Left lung (tissue), 14 donors: ENCODE measurements around the gene AATF. TPM values are rescaled to one million over a fixed set of nuclear protein-coding genes. Genes with fewer than 3 reads are reported as not detected.
A peak's percentile ranks its signal among the peaks of the same experiment; 100 is the strongest.

Experiments used
- ATAC-seq: fragments of 200-7000 bp; cut with Tn5 transposase; one replicate; pipeline ENCODE4 v1.9.1; 2020; ENCODE audit warnings: moderate library complexity
- DNase-seq, 4 donors: peaks; one replicate each; pipeline ENCODE4 v3.0.0-alpha.2; 2013 to 2020
- H3K27ac ChIP-seq, 2 donors: fragments of 200-600 bp; sonication (generic) in 1 of 2; one replicate each; pipeline versions ENCODE4 v1.5.0 to v1.8.0; 2020 to 2021
- H3K27me3 ChIP-seq, 2 donors: fragments of 200-600 bp; sonication (generic) in 1 of 2; one replicate each; pipeline versions ENCODE4 v1.5.0 to v1.8.0; 2020 to 2021
- H3K36me3 ChIP-seq, 2 donors: fragments of 200-600 bp; sonication (generic) in 1 of 2; one replicate each; pipeline versions ENCODE4 v1.5.0 to v1.8.0; 2020 to 2021
- H3K4me1 ChIP-seq, 2 donors: fragments of 200-600 bp; one replicate each; pipeline ENCODE4 v1.8.0; 2021
- H3K4me3 ChIP-seq, 2 donors: fragments of 200-600 bp; sonication (generic) in 1 of 2; one replicate each; pipeline versions ENCODE4 v1.5.0 to v1.8.0; 2020 to 2021; ENCODE audit warnings: mild to moderate bottlenecking in 1 of 2
- H3K9me3 ChIP-seq, 2 donors: fragments of 200-600 bp; sonication (generic) in 1 of 2; one replicate each; pipeline versions ENCODE4 v1.5.0 to v1.8.0; 2020 to 2021
- intact Hi-C, 2 donors: fragments of 100-400 bp; cut with DNase I; formaldehyde crosslinking; loops; one replicate each; pipeline versions ENCODE4 v1.11.2 to v1.14.2; 2022
- long read RNA-seq, 12 donors: library from polyadenylated mRNA in 2 of 12; unstranded in 2 of 12; transcript quantifications; one replicate each; pipeline ENCODE4 v2.0.0 and lab custom pipeline, GENCODE V29; 2019 to 2026
- polyA plus RNA-seq, 6 donors: library from polyadenylated mRNA; unstranded; fragments of 120-200 nt; gene quantifications; one replicate each; pipeline ENCODE4 v1.2.1, GENCODE V29; 2013; ENCODE audit not compliant: insufficient read length in 6 of 6
- total RNA-seq, 2 donors: library from RNA; stranded (reverse); fragmentation: NEBNext Ultra II Directional; extraction: Animal tissue kit (Norgen Biotek cat#: 25700); gene quantifications; one replicate each; pipeline ENCODE4 v1.2.1, GENCODE V29; 2021
- TF ChIP-seq, protein P1 (sequence below), 2 donors: fragments of 200-600 bp; sonication (generic) in 1 of 2; IDR thresholded peaks; one replicate each; pipeline versions ENCODE4 v1.5.0 to v1.8.0; 2021; ENCODE audit warnings: antibody characterized with exemption in 2 of 2
- donor health status: DM: no; HTN: yes; CAD: no.
- donor health status: DM: no; HTN: no; CAD: no.

AATF gene
- total RNA-seq: 10 to 100 TPM; 31.6 to 41.3 TPM
- polyA plus RNA-seq: 10 to 100 TPM; 33.2 to 42.4 (median 37.8) TPM
- long read RNA-seq, donor 1, transcript AATF-208 (12 exons, 2,141 nt): major isoform, 6 of 10 reads
- long read RNA-seq, donor 1, partial matches to known transcripts: 0 of 10 reads
- long read RNA-seq, donor 1, other reads (novel, unspliced or antisense): 0 of 10 reads
- long read RNA-seq, donor 2, transcript AATF-208 (12 exons, 2,141 nt): major isoform, 8 of 10 reads
- long read RNA-seq, donor 2, partial matches to known transcripts: 0 of 10 reads
- long read RNA-seq, donor 2, other reads (novel, unspliced or antisense): 0 of 10 reads
- long read RNA-seq, donor 3, transcript AATF-208 (12 exons, 2,141 nt): major isoform, 5 of 7 reads
- long read RNA-seq, donor 3, partial matches to known transcripts: 0 of 7 reads
- long read RNA-seq, donor 3, other reads (novel, unspliced or antisense): 0 of 7 reads
- long read RNA-seq, donor 4, transcript AATF-208 (12 exons, 2,141 nt): major isoform, 15 of 23 reads
- long read RNA-seq, donor 4, partial matches to known transcripts: 5 of 23 reads
- long read RNA-seq, donor 4, other reads (novel, unspliced or antisense): 3 of 23 reads
- long read RNA-seq, donor 5, partial matches to known transcripts: 5 of 11 reads
- long read RNA-seq, donor 5, other reads (novel, unspliced or antisense): 0 of 11 reads
- long read RNA-seq, donor 6, transcript AATF-208 (12 exons, 2,141 nt): major isoform, 5 of 8 reads
- long read RNA-seq, donor 6, partial matches to known transcripts: 0 of 8 reads
- long read RNA-seq, donor 6, other reads (novel, unspliced or antisense): 0 of 8 reads
- long read RNA-seq, donor 7, transcript AATF-208 (12 exons, 2,141 nt): major isoform, 5 of 6 reads
- long read RNA-seq, donor 7, partial matches to known transcripts: 0 of 6 reads
- long read RNA-seq, donor 7, other reads (novel, unspliced or antisense): 0 of 6 reads
- long read RNA-seq, donor 8, transcript AATF-208 (12 exons, 2,141 nt): major isoform, 10 of 10 reads
- long read RNA-seq, donor 8, partial matches to known transcripts: 0 of 10 reads
- long read RNA-seq, donor 8, other reads (novel, unspliced or antisense): 0 of 10 reads
- long read RNA-seq, donor 9: 0 reads
- long read RNA-seq, donor 10, transcript AATF-208 (12 exons, 2,141 nt): major isoform, 6 of 9 reads
- long read RNA-seq, donor 10, partial matches to known transcripts: 1 of 9 reads
- long read RNA-seq, donor 10, other reads (novel, unspliced or antisense): 2 of 9 reads
- long read RNA-seq, donor 11: 0 reads
- long read RNA-seq, donor 12, transcript AATF-208 (12 exons, 2,141 nt): major isoform, 7 of 8 reads
- long read RNA-seq, donor 12, partial matches to known transcripts: 0 of 8 reads
- long read RNA-seq, donor 12, other reads (novel, unspliced or antisense): 0 of 8 reads

DNA sequence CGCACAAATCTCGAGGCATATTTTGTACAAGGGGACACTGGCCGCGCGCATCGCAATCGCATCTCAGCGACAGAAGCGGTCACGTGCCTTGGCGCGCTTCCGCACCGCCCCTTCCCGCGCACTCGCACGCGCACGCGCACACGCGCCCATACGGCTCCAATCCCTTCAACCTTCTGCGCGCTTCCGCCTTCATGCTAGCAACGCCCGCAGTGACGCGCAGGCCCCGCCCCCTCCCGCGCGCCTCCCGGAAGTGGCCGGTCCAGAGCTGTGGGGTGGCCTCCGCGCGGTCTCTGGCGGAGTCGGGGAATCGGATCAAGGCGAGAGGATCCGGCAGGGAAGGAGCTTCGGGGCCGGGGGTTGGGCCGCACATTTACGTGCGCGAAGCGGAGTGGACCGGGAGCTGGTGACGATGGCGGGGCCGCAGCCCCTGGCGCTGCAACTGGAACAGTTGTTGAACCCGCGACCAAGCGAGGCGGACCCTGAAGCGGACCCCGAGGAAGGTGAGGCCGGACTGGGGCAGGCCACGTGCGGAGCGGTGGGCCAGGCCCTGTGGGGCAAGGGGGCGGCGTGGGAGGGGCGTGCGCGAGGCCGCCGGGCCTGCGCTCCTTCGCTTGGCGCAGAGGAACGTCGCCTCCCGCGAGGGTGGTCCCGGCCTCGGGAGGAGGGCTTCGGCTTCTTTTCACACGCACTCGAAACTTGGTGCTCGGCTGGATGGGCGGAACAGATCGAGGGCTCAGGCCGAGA lies at the start of gene AATF:
Gene AATF, plus strand, starts transcription at position 238 of the 744 bp plus-strand sequence. Its CDS starts 172 bp downstream, at position 410.
- Histone ChIP-seq H3K4me1 (peaks cover 8 to 30% of the 10 kb centered on the region in 2 donors), H3K36me3 (peaks cover 0 to 34% of the 10 kb centered on the region in 2 donors), H3K9me3 (no peaks in the 10 kb centered on the region), H3K27me3 (peaks cover 40 to 41% of the 10 kb centered on the region in 2 donors), H3K4me3 (peak within 1 kb of the TSS; percentile 67 to 84), H3K27ac (peak within 1 kb of the TSS; percentile 82)
- TF ChIP-seq, protein P1, sequence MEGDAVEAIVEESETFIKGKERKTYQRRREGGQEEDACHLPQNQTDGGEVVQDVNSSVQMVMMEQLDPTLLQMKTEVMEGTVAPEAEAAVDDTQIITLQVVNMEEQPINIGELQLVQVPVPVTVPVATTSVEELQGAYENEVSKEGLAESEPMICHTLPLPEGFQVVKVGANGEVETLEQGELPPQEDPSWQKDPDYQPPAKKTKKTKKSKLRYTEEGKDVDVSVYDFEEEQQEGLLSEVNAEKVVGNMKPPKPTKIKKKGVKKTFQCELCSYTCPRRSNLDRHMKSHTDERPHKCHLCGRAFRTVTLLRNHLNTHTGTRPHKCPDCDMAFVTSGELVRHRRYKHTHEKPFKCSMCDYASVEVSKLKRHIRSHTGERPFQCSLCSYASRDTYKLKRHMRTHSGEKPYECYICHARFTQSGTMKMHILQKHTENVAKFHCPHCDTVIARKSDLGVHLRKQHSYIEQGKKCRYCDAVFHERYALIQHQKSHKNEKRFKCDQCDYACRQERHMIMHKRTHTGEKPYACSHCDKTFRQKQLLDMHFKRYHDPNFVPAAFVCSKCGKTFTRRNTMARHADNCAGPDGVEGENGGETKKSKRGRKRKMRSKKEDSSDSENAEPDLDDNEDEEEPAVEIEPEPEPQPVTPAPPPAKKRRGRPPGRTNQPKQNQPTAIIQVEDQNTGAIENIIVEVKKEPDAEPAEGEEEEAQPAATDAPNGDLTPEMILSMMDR (IDR thresholded peaks at IDR 0.05): no peak
- peak; percentile 100 for ATAC-seq
- intact Hi-C loops: no loop called here
- DNase-seq: peak; percentile 96 to 99 (median 98)

- no peaks in the 10 kb centered on the region for H3K36me3 ChIP-seq
- no peak for DNase-seq
- intact Hi-C loops: no loop called here
- no peak overlapping the region for H3K27ac ChIP-seq
- no peak for ATAC-seq
- H3K4me1 ChIP-seq: no peaks in the 10 kb centered on the region
- no peak overlapping the region for H3K4me3 ChIP-seq
- no peaks in the 10 kb centered on the region for H3K9me3 ChIP-seq
- peaks cover 0 to 43% of the 10 kb centered on the region in 2 donors for H3K27me3 ChIP-seq
- TF ChIP-seq, protein P1 (IDR thresholded peaks at IDR 0.05): no peak
Measured at GRCh38 chr17:36899250-36900159, 49.2 kb upstream of the AATF start.

DNA sequence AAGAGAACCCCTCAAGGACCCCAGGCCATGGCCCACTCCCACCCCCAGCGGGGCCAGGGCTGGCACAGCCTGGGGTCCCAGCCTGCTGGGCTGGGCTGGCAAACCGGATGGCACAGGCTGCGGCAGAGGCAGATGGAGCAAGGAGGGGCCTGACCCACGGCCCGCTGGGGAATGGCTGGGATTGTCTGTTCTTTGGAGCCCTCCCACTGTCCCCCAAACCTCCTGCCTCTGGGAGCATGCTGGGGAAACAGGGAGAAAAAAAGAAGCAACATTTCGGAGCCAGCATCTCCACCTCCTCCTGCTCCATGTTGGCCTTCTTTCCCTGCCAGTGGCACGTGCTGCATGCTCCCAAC lies 48.6 kb upstream of the AATF start:
- no peak for ATAC-seq
- Histone ChIP-seq H3K4me3 (no peak overlapping the region), H3K36me3 (no peaks in the 10 kb centered on the region), H3K9me3 (no peaks in the 10 kb centered on the region), H3K27ac (no peak overlapping the region), H3K27me3 (peaks cover 0 to 38% of the 10 kb centered on the region in 2 donors), H3K4me1 (no peaks in the 10 kb centered on the region)
- no peak for DNase-seq
- TF ChIP-seq, protein P1 (IDR thresholded peaks at IDR 0.05): no peak
- intact Hi-C loops: no loop called here

DNA sequence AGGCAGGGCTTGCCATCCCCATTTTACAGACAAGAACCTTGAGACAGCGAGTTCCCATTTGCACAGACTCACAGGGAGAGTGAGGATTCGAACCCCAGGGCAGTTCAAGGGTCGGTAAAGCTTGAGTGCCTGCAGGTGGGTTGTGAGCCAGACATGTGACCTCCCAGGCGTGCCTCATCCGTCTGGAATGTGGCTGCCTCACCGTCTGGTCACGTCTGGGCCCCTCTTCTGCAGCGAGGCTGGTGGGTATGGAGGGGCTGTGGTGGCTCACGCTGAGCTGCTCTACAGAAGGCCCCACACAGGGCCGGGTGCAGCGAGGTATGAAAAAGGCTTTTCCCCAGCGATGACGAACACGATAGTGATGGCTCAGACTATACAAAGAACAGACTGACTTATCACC lies 47.2 kb upstream of the AATF start:
- ATAC-seq (no peak), DNase-seq (no peak)
- Histone ChIP-seq H3K4me1 (no peaks in the 10 kb centered on the region), H3K4me3 (no peak overlapping the region), H3K9me3 (no peaks in the 10 kb centered on the region), H3K27me3 (peaks cover 0 to 39% of the 10 kb centered on the region in 2 donors), H3K36me3 (no peaks in the 10 kb centered on the region), H3K27ac (no peak overlapping the region)
- TF ChIP-seq, protein P1 (IDR thresholded peaks at IDR 0.05): no peak
- intact Hi-C loops: no loop called here
